Inflammatory macrophage (primary cell): ENCODE results near the gene RALGPS1.

Source experiments
- DNase-seq, 2 donors: peaks; one replicate each; pipeline ENCODE4 v3.0.0-alpha.2; 2020 to 2022
- total RNA-seq, 18 experiments: gene quantifications; one replicate each; lab custom pipeline; 2026; ENCODE audit warnings: mixed read lengths in 6 of 18, inconsistent platforms in 2 of 18; lab: John Stamatoyannopoulos, UW

RALGPS1 gene
- total RNA-seq: 0.91 to 5.4 (median 2.8) reads per million in 18 experiments

GRCh38 chr9:126914458-126915280 lies at the start of gene RALGPS1:
Gene RALGPS1, plus strand, starts transcription at chr9:126914782. Its CDS starts 47,508 bp downstream, at chr9:126962290.
- peak; percentile 94 to 95 for DNase-seq

- peak; percentile 9 to 21 for DNase-seq
These were observed 45.2 kb upstream of the RALGPS1 start for GRCh38 chr9:126869368-126869767.

GRCh38 chr9:126872516-126872915 lies 42.1 kb upstream of the RALGPS1 start:
- DNase-seq: no peak

GRCh38 chr9:126874546-126875314 lies 39.9 kb upstream of the RALGPS1 start:
- no peak for DNase-seq

- no peak for DNase-seq
These were observed 38.6 kb upstream of the RALGPS1 start for GRCh38 chr9:126875756-126876510.

- DNase-seq: no peak
These were observed 38.1 kb upstream of the RALGPS1 start for GRCh38 chr9:126876531-126876930.

- DNase-seq: no peak
These were observed 37.2 kb upstream of the RALGPS1 start for GRCh38 chr9:126877418-126877817.

GRCh38 chr9:126879288-126879687 lies 35.3 kb upstream of the RALGPS1 start:
- DNase-seq: no peak

- DNase-seq: no peak
These were observed 34.2 kb upstream of the RALGPS1 start for GRCh38 chr9:126880226-126880946.

- no peak for DNase-seq
These were observed 33.6 kb upstream of the RALGPS1 start for GRCh38 chr9:126880947-126881332.

- no peak for DNase-seq
These were observed 31.8 kb upstream of the RALGPS1 start for GRCh38 chr9:126882746-126883145.

GRCh38 chr9:126883636-126884035 lies 30.9 kb upstream of the RALGPS1 start:
- no peak for DNase-seq

GRCh38 chr9:126885131-126885641 lies 29.4 kb upstream of the RALGPS1 start:
- peak; percentile 38 for DNase-seq

GRCh38 chr9:126886034-126886822 lies 28.4 kb upstream of the RALGPS1 start:
- no peak for DNase-seq

GRCh38 chr9:126886897-126887296 lies 27.7 kb upstream of the RALGPS1 start:
- no peak for DNase-seq

- DNase-seq: no peak
These were observed 22.9 kb upstream of the RALGPS1 start for GRCh38 chr9:126891676-126892075.

GRCh38 chr9:126893079-126893478 lies 21.5 kb upstream of the RALGPS1 start:
- peak in 1 of 2 donors; percentile 4 for DNase-seq

GRCh38 chr9:126894052-126894603 lies 20.5 kb upstream of the RALGPS1 start:
- peak; percentile 50 to 63 for DNase-seq

- DNase-seq: no peak
These were observed 12.4 kb upstream of the RALGPS1 start for GRCh38 chr9:126902210-126902609.

GRCh38 chr9:126904586-126904985 lies 10.0 kb upstream of the RALGPS1 start:
- no peak for DNase-seq

GRCh38 chr9:126906091-126906490 lies 8.5 kb upstream of the RALGPS1 start:
- no peak for DNase-seq
